ENCODE measurements around the gene MGMT.

GRCh38 chr10:129511758-129512157 lies 44.7 kb downstream of the MGMT start:
- no peak for TF ChIP-seq CTCF (IDR thresholded peaks at IDR 0.05)
- no peak for TF ChIP-seq POLR2A (IDR thresholded peaks at IDR 0.05)
